ENCODE measurements around the gene QSOX2. TPM values are rescaled to one million over a fixed set of nuclear protein-coding genes. Genes with fewer than 3 reads are reported as not detected.

Gene QSOX2
- total RNA-seq, 1 experiment from 2014 or later = 34.6 TPM

DNA sequence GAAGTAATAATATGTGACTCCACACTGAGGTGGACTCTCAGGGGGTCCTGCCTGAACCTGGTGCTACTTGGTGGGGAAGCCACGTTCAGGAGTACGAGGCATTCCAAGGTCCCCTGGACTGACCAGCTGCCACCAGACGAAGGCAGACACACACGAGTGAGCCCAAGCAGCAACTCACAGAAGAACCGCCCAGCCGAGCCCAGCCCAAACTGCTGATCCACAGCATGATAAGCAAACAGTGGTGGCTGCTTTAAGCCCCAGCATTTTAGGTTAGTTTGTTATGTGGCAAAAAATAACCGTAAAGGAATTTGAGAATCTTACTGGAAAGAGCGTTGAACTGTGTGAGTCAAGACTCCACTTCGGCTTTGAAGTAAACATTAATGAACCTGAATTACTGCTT is 31.9 kb downstream of the QSOX2 start:
- RAD21 ChIA-PET (ENCODE audit: low non-redundant PET in 1 of 2, low total read pairs in 2 of 2, uncharacterized antibody in 2 of 2, unreplicated experiment in 2 of 2) = no interaction called here
- Histone ChIP-seq H3K27ac (ENCODE audit: low read depth, low read length) (no peak overlapping the region), H3K4me1 (ENCODE audit: control insufficient read depth in 1 of 2, insufficient read depth in 2 of 2, low read length in 2 of 2) (no peaks in the 10 kb centered on the region), H3K4me2 (ENCODE audit: low read length) (no peak overlapping the region), H3K9ac (ENCODE audit: low read length) (no peak overlapping the region), H3K4me3 (replicated peaks in 1 of 2; ENCODE audit: low read depth in 1 of 2, low read length in 2 of 2) (no peak overlapping the region), H4K20me1 (ENCODE audit: insufficient read depth) (no peaks in the 10 kb centered on the region), H3K79me2 (ENCODE audit: insufficient read depth, low read length) (no peaks in the 10 kb centered on the region), H3K36me3 (ENCODE audit: control insufficient read depth in 1 of 2, insufficient read depth in 2 of 2, low read length in 2 of 2) (peaks cover 21 to 36% of the 10 kb centered on the region in 2 experiments; a peak in 3 of 4 replicates), H3K9me2 (ENCODE audit: insufficient read depth) (no peaks in the 10 kb centered on the region), H2AFZ (ENCODE audit: low read depth, low read length, poor library complexity, severe bottlenecking) (no peak overlapping the region), H3K9me3 (ENCODE audit: control insufficient read depth in 1 of 2, insufficient read depth in 1 of 2, low read depth in 1 of 2, low read length in 2 of 2) (no peaks in the 10 kb centered on the region), H3K27me3 (ENCODE audit: insufficient read depth, low read length) (no peaks in the 10 kb centered on the region)
- no peak for DNase-seq (ENCODE audit: low read depth, low spot score)
- TF ChIP-seq ATF3 (IDR thresholded peaks at IDR 0.05) (no peak), CEBPB (IDR thresholded peaks at IDR 0.05; ENCODE audit: low read depth) (no peak), SIN3A (IDR thresholded peaks at IDR 0.05; ENCODE audit: low read depth) (no peak), CBX3 (IDR thresholded peaks at IDR 0.05; ENCODE audit: low read depth) (no peak), ELF1 (IDR thresholded peaks at IDR 0.05; ENCODE audit: borderline replicate concordance, low read depth) (no peak), REST (IDR thresholded peaks at IDR 0.05; ENCODE audit: low read depth) (no peak), ZFX (IDR thresholded peaks at IDR 0.05) (no peak), SP1 (IDR thresholded peaks at IDR 0.05; ENCODE audit: low read depth) (no peak)
- TF ChIP-seq, protein P1, sequence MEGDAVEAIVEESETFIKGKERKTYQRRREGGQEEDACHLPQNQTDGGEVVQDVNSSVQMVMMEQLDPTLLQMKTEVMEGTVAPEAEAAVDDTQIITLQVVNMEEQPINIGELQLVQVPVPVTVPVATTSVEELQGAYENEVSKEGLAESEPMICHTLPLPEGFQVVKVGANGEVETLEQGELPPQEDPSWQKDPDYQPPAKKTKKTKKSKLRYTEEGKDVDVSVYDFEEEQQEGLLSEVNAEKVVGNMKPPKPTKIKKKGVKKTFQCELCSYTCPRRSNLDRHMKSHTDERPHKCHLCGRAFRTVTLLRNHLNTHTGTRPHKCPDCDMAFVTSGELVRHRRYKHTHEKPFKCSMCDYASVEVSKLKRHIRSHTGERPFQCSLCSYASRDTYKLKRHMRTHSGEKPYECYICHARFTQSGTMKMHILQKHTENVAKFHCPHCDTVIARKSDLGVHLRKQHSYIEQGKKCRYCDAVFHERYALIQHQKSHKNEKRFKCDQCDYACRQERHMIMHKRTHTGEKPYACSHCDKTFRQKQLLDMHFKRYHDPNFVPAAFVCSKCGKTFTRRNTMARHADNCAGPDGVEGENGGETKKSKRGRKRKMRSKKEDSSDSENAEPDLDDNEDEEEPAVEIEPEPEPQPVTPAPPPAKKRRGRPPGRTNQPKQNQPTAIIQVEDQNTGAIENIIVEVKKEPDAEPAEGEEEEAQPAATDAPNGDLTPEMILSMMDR (IDR thresholded peaks at IDR 0.05 in 2 of 3, conservative IDR thresholded peaks at IDR 0.05 in 1 of 3; ENCODE audit: borderline replicate concordance in 1 of 3, insufficient read depth in 1 of 3, low read depth in 2 of 3, low read length in 2 of 3) = no peak
- POLR2A ChIA-PET = no interaction called here
- CTCF ChIA-PET = no interaction called here
- ATAC-seq = no peak
- intact Hi-C loops (cut with micrococcal nuclease) = no loop called here
- no TSS peak for BruUV-seq (replicated peaks)
